ENCODE measurements around the gene REV3L. TPM values are rescaled to one million over a fixed set of nuclear protein-coding genes. Genes with fewer than 3 reads are reported as not detected.

Gene REV3L
- total and polyA plus RNA-seq, 12 donors = 5.6 to 25.8 (median 13.9) TPM

DNA sequence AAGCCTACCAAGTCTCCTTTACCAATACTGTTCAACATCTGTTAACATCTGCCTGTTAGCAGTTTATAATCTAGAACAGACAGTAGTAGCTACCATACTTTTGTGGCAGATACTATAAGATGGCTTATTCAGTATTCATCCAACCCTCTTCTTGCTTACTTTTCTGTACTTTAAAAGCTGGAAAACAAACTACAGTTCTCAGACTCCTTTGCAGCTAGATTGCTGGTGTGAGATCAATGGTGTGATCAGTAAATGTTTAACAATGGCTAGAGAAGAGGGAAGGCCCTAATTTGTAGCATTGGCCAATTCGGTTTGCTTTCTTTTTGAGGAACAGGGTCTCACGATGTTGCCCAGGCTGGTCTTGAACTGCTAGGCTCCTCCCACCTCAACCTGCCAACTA, 3.5 kb upstream of the REV3L start:
- H3K4me1 ChIP-seq = peaks cover 0 to 43% (median 17%) of the 10 kb centered on the region in 9 donors
- H3K27me3 ChIP-seq = no peaks in the 10 kb centered on the region
- DNase-seq (no peak), ATAC-seq (no peak)
- intact Hi-C loops (cut with DNase I) = loop anchor here in 5 of 10 donors (10.0 kb wide), 5 partner anchors 68 to 232 kb away; partner anchors contain the start of gene TRAF3IP2 (in 1 of the 5)
- H3K27ac ChIP-seq = peak overlapping the region in 2 of 10 donors; percentile 19 to 28
- TF ChIP-seq, protein P1, sequence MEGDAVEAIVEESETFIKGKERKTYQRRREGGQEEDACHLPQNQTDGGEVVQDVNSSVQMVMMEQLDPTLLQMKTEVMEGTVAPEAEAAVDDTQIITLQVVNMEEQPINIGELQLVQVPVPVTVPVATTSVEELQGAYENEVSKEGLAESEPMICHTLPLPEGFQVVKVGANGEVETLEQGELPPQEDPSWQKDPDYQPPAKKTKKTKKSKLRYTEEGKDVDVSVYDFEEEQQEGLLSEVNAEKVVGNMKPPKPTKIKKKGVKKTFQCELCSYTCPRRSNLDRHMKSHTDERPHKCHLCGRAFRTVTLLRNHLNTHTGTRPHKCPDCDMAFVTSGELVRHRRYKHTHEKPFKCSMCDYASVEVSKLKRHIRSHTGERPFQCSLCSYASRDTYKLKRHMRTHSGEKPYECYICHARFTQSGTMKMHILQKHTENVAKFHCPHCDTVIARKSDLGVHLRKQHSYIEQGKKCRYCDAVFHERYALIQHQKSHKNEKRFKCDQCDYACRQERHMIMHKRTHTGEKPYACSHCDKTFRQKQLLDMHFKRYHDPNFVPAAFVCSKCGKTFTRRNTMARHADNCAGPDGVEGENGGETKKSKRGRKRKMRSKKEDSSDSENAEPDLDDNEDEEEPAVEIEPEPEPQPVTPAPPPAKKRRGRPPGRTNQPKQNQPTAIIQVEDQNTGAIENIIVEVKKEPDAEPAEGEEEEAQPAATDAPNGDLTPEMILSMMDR (IDR thresholded peaks at IDR 0.05) = no peak
- 97% methylated on average over 2 of the region's 2 CpGs for WGBS, 2 donors
- peaks cover 0 to 14% (median 0%) of the 10 kb centered on the region in 9 donors for H3K36me3 ChIP-seq
- no peaks in the 10 kb centered on the region for H3K9me3 ChIP-seq
- no peak overlapping the region for H3K4me3 ChIP-seq

DNA sequence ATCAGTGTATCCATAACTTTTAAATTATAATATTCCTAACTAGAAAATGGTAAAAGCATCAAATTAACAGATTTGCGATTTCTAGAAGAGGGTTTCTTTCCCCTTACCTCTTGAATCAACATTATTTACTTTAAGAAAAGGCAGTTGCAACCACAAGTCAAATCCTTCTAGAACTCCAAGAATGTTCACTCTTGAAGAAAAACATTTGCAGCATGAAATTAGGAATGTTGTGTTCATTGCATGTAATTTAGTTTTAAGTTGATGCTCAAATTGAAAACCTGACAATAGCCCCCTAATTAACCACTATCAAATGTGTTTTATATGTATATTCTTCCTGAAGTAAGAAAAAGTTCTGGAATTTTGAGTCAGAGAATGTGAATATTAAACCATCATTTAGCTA, 2.3 kb upstream of the REV3L start:
- H3K9me3 ChIP-seq = no peaks in the 10 kb centered on the region
- H3K36me3 ChIP-seq = peaks cover 0 to 14% (median 0%) of the 10 kb centered on the region in 9 donors
- H3K27me3 ChIP-seq = no peaks in the 10 kb centered on the region
- WGBS, 2 donors = 90 to 95% methylated on average over 1 of the region's 1 CpG
- H3K27ac ChIP-seq = peak overlapping the region in 7 of 10 donors; percentile 95 to 99 (median 99)
- H3K4me1 ChIP-seq = peaks cover 0 to 54% (median 27%) of the 10 kb centered on the region in 9 donors
- intact Hi-C loops (cut with DNase I) = loop anchor here in 5 of 10 donors (10.0 kb wide), 5 partner anchors 69 to 231 kb away; partner anchors contain the start of gene TRAF3IP2 (in 1 of the 5)
- no peak overlapping the region for H3K4me3 ChIP-seq
- TF ChIP-seq, protein P1 (IDR thresholded peaks at IDR 0.05) = no peak
- ATAC-seq (no peak), DNase-seq (no peak)

DNA sequence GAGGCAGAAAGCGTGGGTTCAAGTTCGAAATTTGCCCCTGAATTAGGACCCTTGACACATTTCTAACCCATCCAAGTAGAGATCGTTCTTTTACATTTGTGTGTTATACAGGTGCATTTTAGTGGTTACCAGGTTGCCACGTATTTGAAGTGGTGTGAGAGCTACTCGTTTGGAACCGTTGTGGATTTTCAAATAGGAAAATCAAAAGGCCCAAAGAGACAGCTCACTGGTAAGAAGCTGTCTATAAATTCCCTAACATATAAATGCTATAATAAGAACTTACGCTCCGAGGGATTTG, 1.6 kb upstream of the REV3L start:
- 14 to 23% methylated on average over 8 of the region's 8 CpGs for WGBS, 2 donors
- Histone ChIP-seq H3K9me3 (no peaks in the 10 kb centered on the region), H3K27ac (peak overlapping the region; percentile 95 to 100 (median 99)), H3K4me1 (peaks cover 0 to 61% (median 35%) of the 10 kb centered on the region in 9 donors), H3K27me3 (no peaks in the 10 kb centered on the region), H3K36me3 (peaks cover 0 to 14% (median 0%) of the 10 kb centered on the region in 9 donors), H3K4me3 (peak overlapping the region; percentile 76 to 95 (median 89))
- DNase-seq (no peak), ATAC-seq (no peak)
- TF ChIP-seq, protein P1 (IDR thresholded peaks at IDR 0.05) = no peak
- intact Hi-C loops (cut with DNase I) = loop anchor here in 8 of 10 donors (1.0 to 10.0 kb wide), 15 partner anchors 68 to 230 kb away; partner anchors contain the start of gene TRAF3IP2 (in 3 of the 8)

DNA sequence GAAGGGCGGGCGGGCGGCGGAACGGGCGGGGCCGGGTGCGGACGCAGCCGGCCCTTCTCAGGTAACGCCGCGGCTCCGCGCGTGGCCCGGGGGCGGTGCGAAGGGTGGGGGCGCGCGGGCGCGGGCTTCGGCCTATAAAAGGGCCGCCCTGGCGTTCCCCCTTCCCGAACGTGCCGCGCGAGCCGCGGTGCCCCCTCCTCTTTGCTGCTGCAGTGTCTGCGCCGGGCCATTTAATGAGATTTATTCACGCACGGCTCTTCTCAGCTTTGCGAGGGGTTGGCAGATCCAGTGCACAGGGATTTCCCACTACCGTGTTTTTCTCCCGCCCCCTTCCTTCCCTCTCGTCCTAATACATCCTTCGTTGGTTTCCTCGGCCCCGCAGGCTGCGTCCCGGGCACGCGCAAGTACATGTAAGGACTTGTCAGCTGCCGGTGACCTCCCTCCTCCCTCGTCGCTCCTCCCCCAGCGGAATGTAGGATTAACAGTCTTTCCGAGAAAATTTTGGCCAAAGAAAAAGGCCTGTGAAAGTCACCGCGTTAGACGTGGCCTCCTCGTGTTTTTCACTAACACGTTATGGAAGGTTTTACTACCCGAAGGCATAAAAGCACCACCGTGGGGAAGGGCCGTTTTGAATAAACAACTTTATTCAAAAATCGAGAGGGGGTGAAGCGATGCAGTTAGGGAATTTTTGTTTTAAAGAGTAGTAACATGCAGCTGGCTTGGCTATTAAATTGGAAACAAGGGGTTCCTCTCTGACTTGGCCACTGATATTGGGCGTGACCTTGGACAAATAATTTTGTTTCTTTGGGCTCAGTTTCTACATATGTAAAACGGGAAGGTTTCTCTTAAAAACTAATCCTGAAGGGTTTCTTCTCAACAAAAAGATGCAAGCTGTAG, 966 bp upstream of the REV3L start:
- peak overlapping the region; percentile 76 to 95 (median 89) for H3K4me3 ChIP-seq
- WGBS, 2 donors = 1% methylated on average over 44 to 66 of the region's 66 CpGs
- H3K4me1 ChIP-seq = peaks cover 0 to 62% (median 41%) of the 10 kb centered on the region in 9 donors
- DNase-seq = peak; percentile 91 to 95
- TF ChIP-seq, protein P1 (IDR thresholded peaks at IDR 0.05) = no peak
- peak overlapping the region; percentile 95 to 100 (median 99) for H3K27ac ChIP-seq
- peak; percentile 81 to 95 (median 89) for ATAC-seq
- peaks cover 0 to 14% (median 0%) of the 10 kb centered on the region in 9 donors for H3K36me3 ChIP-seq
- H3K9me3 ChIP-seq = no peaks in the 10 kb centered on the region
- H3K27me3 ChIP-seq = no peaks in the 10 kb centered on the region
- intact Hi-C loops (cut with DNase I) = loop anchor here in 8 of 10 donors (1.0 to 10.0 kb wide), 18 partner anchors 68 to 229 kb away; partner anchors contain the start of gene TRAF3IP2 (in 4 of the 8)
